GM11168 (cell line): ENCODE measurements around the gene TMEM184A.

ENCODE experiments used
- in situ Hi-C: fragments of 300-500 bp; cut with MboI; formaldehyde crosslinking; loops from one replicate; pipeline ENCODE4 v1.12.0; 2022; ENCODE audit warnings: low sequenced_read_pairs; ENCODE audit not compliant: unreplicated experiment

Gene TMEM184A

DNA sequence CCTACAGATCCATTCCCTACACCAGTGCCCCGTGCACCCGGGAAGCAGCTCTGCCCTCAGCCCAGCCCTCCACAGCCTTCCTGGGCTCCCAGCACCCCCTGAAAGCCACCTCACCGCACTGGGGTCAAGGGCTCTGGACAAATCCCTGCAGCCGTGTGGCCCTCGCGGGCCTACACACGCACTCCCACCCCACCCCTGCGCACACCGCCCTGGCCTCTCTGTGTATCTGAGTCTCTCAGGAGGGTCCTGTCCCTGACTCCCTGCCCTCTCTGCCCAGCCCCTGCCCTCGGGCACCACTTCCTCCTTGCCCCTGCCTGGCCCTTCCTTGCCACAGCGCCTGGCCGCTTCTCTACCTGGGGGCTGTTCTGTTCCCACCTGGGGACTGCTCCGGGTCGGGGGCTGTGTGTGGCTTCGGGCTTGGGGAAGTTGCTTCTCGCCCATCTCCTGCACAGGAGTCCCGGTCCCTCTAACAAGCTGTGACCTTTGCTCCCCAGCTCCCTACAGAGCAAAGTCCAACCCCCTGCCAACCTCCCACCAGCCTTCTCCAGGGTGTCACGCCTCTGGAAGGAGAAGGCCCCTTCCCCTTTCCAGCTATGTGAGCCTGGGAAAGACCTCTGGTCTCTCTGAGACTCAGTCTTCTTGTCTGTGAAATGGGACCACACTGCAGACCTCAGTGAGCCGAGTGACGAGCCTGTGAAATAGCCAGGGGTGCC, 1.5 kb downstream of the TMEM184A start:
- in situ Hi-C loops, result no loop called here

DNA sequence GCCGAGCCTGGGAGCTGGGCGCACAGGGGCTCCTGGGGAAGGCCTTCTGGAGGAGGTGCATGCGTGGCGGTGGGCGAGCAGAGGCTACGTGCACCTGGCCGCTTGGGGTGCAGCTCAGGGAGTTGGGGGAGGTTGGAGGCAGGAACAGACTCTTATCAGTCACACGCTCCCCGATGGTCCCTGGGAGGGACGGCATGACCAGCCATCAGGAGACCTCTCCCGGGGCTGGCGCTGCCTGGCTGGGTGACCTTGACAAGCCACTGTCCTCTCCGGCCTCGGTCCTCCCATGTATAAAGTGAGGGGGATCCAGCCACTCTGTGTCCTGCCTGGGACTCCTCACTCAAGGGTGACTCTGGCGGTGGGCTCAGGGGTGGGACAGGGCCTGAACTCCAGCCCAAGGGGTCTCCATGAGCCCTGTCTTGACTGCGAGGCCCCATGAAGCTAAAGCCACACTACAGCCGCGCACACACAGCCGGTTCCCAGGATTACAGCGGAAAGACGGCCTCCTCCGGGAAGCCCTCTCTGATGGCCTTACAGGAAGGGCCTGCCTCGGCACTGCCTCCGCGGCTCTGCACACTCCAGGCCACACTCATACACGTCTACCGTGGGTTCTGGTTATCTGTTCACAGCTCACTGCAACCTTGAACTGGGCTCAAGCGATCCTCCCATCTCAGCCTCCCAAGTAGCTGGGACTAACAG, 2.3 kb downstream of the TMEM184A start:
- in situ Hi-C loops, result no loop called here

DNA sequence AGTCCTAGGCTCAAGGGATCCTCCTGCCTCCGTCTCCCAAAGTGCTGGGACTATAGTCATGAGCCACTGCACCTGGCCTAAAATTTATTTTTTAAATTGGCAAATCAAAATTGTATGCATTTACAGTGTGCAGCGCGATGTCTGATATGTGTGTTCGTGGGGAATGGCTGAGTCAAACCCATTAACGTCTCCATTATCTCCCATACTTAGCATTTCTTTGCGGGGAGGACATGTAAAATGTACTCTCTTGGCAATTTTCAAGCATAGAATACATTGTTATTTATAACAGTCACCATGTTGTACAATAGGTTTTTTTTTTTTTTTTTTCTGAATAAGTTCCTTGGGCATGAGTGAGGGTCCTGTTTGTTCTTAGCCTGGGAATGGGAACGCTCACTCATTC, 3.8 kb downstream of the TMEM184A start:
- in situ Hi-C loops, result no loop called here

DNA sequence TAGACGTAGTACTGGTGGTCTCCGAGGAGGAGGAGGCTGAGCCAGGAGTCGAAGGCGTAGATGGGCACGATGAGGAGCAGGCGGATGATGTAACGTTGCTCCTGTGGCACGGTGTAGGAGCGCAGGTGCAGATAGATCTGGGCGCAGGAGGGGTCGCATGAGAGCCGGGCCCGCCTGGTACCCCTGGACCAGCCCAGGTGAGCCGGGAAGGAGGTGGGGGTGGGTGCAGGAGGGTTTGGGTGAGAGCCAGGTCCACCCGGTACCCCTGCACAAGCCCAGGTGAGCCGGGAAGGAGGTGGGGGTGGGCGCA, 5.2 kb downstream of the TMEM184A start:
- in situ Hi-C loops, result no loop called here

DNA sequence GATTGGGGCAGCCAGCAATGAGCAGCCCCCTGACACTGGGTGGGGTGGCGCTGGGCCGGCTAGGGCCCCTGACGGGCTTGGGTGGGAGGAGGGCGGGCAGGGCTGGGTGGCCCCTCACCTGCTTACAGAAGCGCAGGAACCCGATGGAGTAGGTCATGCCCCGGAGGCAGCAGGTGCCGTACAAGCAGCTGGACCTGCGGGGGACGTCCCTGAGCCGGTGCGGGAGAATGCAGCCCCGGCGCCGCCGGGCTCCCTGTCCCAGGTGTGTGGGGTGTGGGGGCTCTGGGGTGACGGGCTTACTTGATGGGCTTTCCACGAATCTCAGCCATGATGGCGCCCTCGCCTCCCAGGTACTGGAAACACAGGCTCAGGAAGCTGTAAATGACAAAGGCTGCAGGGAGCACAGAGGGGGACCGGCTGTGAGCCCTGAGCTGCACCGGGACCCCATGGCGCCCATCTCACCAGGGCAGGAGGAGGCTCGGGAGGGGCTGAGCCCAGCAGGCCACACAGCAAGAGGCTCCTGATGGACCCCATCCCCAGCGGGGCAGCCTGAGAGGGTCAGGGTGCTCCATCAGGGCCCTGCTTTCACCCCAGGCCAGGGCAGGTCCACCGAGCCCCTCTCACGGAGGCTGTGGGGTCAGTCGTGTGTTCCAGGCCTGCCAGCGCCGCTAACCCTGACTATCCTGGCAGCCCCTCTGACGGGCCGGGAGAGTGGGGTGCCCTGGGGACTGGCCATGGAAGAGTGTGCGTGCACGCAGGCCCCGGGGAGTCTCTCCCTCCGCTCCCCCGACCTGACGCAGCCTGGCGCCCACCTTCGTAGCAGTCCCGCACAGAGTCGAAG, 5.8 kb downstream of the TMEM184A start:
- in situ Hi-C loops, result no loop called here

DNA sequence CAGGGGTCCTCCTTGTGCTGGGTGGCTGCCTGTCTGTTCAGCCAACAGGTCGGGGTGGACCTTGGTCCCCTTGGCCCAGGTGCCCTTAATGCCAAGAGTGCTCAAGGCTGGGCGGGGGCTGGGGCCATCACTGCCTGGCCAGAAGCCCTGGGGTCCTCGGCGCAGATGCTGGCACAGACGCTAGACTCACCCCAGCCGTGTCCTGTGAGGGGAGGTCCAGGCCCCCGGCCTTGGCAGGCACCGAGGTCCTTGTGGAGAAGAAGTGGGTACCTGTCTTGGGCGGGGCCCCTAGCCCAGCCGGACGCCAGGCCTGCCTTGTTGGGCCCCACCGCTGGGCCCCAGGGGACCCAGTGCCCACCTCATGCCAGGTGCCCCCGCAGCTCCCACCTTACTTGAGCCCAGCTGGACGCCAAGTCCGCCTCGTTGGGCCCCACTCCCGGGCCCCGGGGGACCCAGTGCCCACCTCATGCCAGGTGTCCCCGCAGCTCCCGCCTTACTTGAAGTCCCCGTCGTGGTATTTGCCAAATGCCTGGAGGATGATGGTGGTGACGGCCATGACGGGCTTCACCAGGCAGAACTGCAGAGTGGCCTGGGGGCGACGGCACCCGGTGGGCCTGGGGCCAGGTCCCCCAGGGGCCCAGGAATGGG, 6.5 kb downstream of the TMEM184A start:
- in situ Hi-C loops, result no loop called here

DNA sequence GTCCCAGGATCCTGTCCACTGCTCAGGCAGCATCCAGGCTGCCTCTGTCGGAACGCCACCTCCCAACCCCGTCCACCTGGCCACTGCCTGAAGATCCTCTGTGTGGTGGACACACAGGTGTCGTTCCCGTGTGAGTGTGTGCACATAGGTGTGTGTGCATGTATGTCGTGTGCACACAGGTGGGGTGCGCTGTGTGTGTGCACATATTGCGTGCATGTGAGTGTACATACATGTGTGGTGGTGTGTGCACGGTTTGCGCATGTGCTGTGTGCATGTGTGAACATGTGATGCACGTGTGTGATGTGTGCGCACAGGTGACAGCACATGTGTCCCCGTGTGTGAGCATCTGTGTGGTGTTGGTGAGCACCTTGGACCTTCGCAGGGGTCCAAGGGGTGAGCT, 7.1 kb downstream of the TMEM184A start:
- in situ Hi-C loops, result no loop called here

DNA sequence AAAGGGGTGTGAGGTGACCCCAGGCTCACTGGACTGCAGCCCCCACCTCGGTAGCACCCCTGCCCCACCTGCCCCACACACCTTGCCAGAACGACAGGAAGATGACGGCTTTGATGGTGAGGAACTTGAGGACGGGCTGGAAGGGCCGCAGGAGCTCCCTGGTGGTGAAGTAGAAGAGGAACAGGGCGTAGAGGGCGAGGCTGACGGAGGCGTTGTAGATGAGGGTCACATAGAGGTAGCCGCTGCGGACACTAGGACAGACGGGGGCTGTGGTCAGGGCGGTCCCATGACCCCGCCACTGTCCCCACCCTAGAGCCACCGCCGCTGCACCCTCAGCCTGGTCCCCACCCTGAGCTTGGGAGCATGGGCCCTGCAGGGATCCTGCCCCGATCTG, 7.6 kb downstream of the TMEM184A start:
- in situ Hi-C loops, result no loop called here

DNA sequence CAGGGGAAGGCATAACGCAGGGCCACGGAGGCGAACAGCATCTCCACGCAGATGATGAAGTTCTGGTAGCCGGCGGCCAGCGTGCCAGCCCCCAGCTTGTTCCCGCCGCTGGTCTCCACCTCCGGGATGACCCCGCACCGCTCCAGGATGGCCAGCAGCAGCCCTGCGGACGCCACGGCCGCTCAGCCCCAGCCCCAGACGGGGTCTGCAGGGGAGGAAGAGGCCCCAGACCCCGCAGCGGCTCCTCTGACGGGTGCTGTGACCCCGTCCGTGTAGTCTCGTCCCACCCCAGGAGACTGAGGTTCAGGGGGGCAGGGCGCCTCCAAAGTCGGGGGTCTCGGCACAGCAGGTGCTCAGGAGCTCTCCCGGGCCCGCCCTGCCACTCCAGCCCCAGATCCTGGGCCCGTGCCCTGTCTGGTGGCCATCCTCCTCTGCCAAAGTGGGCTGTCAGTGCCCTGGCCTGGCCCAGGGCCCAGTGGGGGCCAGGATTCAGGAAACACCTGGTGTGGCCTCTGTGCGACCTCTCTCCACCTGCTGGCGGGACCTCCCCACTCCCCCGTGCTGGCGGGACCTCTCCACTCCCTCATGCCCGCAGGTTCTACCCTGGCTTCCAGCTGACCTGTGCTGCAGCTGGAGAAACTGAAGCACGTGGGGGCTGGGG, 8.1 kb downstream of the TMEM184A start:
- in situ Hi-C loops, result no loop called here

DNA sequence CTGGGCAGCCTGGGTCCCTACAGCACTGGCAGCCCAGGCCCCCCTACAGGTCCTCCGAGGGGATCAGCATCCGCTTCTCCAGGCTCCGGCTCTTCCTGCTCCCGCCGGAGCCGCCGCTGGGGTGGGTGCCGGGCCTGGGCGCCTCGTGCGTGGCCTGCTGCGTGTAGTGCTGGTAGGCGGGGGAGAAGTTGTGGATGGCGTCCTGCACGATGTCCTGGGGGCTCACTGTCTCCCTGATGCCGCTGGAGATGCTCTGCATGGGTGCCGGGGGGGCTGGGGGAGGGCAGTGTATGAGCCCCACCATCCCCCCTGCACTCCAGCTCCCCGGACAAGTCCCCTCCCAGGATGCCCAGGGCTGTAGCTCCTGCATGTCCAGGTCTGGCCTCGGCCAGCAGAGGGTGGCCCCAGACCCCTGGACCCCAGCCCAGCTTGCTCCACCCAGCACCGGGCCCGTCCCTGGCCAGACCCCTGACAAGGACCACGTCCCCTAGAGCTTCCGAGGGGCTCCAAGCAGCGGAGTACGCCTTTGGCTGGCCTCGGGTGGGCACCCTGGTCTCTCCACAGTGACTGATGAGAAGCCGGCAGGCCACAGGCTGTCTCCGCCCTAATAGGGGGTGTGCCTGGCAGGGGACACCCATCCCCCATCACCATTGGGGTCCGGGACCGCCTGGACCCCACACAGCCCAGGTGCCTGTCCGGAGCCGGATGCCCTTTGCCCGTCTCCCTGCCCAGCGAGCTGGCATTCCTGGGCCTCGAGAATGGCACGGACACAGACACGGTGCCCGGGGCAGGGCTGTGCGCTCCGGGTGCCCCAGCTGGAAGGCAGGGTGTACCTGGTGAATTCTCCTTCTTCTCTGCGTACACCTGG, 8.9 kb downstream of the TMEM184A start:
- in situ Hi-C loops, result no loop called here

DNA sequence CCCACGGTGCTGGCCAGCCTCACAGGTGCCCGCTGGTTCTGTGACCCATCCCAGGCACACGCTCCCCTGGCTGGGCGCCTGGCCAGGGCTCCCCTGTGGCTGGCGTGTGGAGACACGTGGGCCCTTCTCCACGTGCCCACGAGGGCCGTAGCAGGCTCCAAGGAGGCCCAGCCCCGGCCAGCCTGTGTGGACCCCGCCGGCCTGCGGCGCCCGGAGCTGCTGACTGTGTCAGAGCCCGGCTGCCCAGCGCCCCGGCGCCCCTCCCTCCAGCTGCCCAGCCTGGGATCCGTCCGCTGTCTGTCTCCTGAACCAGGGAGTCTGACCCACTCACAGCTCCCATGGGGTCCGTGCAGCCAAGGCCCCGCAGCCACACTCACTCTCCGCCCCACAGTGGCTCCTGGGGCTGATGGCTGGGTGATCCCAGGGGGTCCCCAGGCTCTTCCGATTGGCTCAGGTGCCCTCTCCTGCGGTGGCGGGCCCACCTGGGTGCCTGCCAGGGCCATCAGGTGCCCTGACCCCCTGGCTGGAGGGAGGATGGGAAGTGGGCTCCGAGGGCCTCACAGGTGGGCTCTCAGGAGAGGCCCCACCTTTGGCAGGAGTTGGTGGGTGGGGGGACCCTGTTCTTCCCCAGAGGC, 9.6 kb downstream of the TMEM184A start:
- in situ Hi-C loops, result no loop called here

DNA sequence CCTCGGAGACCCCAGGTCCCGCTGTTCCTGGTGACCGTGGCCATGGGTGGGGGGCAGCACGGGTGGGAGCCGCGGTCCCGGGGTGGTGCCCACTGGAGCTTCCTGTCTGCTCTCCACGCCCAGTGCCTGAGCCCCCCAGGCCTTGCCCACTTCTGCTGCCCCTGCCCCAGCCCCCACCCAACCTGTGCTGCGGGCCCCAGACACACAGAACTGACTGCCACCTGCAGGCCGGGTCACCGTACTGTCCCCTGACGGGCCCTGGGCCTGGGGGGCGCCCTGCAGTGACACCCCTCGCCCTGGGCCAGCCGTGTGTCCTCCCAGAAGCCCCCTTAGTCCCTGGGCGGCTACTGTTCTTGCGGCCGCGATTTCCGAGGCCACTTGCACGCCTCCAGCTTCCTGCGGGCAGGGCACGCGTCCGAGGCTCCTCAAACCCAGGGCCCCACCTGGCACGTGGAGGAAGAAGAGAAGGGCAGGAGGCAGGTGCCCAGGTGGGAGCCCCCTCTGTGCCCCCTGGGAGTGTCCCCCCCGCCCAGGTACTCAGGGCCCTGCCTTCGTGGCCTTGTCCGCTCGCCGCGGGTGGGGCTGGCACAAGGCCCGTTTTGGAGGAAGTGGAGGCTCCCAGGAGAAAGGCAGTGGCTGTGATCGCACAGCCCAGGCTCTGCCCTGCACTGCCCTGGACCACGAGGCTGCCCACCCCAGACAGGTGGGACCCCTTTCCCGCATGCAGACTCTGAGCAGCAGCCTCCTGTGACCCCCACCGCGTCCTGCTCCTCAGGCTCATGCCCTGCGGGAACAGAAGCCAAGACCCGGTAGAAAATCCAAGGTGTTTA, 10.4 kb downstream of the TMEM184A start:
- in situ Hi-C loops, result no loop called here

DNA sequence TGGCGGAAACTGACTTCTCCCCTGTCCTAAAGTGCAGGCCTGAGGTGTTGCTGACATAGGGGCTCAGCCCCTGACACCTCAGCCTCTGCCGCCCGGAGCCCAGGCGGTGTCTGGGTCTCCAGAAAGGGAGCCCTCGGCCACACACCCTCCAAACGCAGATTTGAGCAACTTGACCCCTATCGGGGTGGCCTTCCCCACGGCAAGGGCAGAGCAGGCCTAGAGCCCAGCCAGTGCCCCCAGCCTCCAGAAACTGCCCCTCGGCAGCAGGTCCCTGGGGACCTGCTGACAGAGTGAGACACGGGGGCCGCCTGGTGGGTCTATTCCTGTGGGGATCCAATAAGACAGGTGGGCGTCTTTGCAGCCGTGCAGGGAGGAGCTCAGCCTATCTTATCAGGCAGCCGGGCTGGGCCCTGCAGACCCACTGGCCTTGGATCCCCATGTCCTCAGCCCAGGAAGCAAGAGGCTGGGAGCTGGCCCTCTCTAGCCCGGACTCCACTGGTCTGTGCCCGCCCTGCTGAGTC, 11.0 kb downstream of the TMEM184A start:
- in situ Hi-C loops, result no loop called here

DNA sequence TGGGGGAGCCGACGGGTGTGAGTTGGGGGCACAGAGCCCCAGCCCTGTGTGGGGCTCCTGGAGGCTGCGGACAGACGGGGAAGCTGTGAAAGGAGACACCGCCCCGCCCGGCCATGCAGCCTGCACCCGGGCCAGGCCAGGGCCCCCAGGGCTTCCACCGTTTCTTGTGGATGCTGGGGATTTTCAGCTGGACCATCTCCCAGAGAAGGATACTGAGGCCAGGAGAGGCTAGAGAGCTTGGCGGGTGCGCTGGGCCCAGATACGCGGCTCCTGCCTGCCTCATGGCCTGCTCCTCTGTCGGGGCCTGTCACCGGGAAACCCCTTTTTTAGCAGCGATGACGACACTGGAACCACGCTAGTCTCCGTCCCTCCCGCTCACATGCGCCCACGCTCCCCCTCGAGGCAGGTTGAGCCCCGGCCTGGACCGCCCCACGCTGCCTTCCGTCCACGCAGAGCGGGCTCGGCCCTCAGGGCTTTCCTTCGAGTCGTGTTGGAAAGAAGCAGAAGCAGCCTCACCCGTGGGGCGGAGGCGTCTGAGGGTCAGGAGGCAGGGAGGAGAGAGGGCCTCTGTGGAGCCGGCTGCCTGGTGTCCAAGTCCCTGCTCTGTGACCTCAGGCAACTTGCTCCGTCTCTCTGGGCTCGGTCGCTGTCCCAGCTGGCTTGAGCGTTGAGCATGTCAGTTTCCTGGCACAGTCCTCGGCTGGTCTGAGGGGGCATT, 11.7 kb downstream of the TMEM184A start:
- in situ Hi-C loops, result no loop called here

DNA sequence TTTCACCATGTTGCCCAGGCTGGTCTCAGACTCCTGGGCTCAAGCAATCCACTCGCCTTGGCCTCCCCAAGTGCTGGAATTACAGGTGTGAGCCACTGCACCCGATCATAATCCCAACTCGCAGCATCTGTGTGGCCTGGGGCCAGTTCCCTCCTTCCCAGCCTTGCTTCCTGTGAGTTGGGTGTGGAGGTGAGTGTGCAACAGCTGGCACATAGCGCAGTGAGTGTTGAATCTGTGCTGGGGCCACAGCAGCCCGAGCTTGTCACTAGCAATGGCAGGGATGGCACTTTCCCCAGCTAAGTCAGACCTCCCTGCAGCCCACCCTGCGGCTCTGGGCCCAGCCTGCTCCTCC, 12.2 kb downstream of the TMEM184A start:
- in situ Hi-C loops, result no loop called here

DNA sequence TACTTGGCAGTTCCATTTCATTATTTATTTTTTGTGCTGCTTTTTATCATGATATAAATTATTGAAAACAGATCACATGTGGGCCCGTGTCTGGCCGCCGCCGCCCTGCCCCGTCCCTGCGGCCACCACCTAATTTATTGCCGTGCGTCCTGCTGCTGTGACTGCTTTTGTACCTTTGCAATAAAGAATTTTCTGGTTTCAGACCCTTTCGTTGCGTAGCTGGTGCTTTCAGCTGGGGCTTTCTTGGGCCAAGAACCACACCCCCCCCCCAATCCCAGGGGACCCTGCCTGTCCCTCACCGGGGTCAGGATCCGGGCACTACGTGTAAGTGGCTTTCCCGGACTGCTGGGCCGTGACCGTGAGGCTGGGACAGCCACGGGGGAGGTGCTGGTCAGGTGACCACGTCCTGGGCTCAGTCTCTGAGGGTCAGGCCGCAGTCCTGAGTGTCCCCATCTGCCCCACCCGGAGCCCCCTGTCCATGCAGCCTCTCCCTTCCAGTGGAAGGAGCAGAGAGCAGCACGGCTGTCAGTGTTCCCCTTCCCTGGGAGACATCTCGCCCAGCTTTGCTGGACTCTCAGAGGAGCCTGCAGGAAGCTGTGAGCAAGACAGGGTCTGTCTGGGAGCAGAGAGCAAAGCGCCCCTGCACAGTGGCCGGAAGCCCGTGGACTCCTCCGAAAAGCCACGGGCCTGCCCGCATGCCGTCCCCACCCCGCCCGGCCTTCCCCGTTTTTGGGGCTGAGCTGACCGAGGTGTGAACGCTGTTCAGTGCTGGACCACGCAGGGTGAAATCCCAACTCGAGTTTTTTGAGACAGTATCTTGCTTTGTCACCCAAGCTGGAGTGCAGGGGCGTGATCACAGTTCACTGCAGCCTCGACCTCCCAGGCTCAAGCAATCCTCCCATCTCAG, 12.9 kb downstream of the TMEM184A start:
- in situ Hi-C loops, result no loop called here
